B cell (primary cell): ENCODE data around the gene STAT1. TPM values are rescaled to one million over a fixed set of nuclear protein-coding genes. Genes with fewer than 3 reads are reported as not detected.

Source experiments
- ATAC-seq: fragments of 200-7000 bp; cut with Tn5 transposase; one replicate; pipeline ENCODE4 v1.10.0; 2021; ENCODE audit warnings: low read depth, mild to moderate bottlenecking, moderate number of reproducible peaks, moderate library complexity
- CTCF ChIA-PET: fragments of 350-600 bp; sonication (Branson Sonifier 250); formaldehyde crosslinking; loops from one replicate; lab custom pipeline; 2021; ENCODE audit warnings: antibody characterized with exemption, inconsistent platforms; lab: Charles Lee
- POLR2A ChIA-PET: fragments of 350-600 bp; sonication (Branson Sonifier 250); formaldehyde crosslinking; loops from one replicate; lab custom pipeline; 2021; ENCODE audit warnings: antibody characterized with exemption; lab: Charles Lee
- DNase-seq: peaks from one replicate; pipeline ENCODE4 v3.0.0; 2013
- H2AFZ ChIP-seq: 2 replicates; pipeline ENCODE4 v1.6.1; 2012; ENCODE audit warnings: mild to moderate bottlenecking, low read depth, low read length; ENCODE audit not compliant: insufficient read depth, poor library complexity, severe bottlenecking
- H3K27ac ChIP-seq, 2 donors: 1 replicate in 1 of 2; 2 replicates in 1 of 2; pipeline ENCODE4 v1.5.1; 2012 to 2013; ENCODE audit warnings: low read length in 2 of 2, mild to moderate bottlenecking in 2 of 2, moderate library complexity in 1 of 2
- H3K27me3 ChIP-seq, 4 experiments: fragments of 200-600 bp in 1 of 4; sonication (generic) in 1 of 4; replicated peaks in 1 of 4; 1 replicate in 2 of 4; 2 replicates in 2 of 4; pipeline versions ENCODE4 v1.6.1 to v1.7.0; 2013 to 2016; ENCODE audit warnings: low read length in 3 of 4, mild to moderate bottlenecking in 2 of 4, mixed read lengths in 1 of 4, moderate library complexity in 1 of 4; ENCODE audit not compliant: insufficient read depth in 4 of 4, control insufficient read depth in 3 of 4; ENCODE audit errors: control extremely low read depth in 1 of 4
- H3K36me3 ChIP-seq, 2 experiments: replicated peaks in 1 of 2; 1 replicate in 1 of 2; 2 replicates in 1 of 2; pipeline versions ENCODE4 v1.6.1 to v1.7.1; 2013; ENCODE audit warnings: low read length in 1 of 2; ENCODE audit not compliant: insufficient read depth in 2 of 2, control insufficient read depth in 1 of 2; ENCODE audit errors: control extremely low read depth in 1 of 2, extremely low read depth in 1 of 2
- H3K4me1 ChIP-seq, 2 donors: fragments of 200-600 bp in 1 of 2; sonication (generic) in 1 of 2; 1 replicate in 1 of 2; 2 replicates in 1 of 2; pipeline versions ENCODE4 v1.5.1 to v1.6.1; 2013 to 2017; ENCODE audit warnings: low read length in 2 of 2; ENCODE audit not compliant: control insufficient read depth in 2 of 2, insufficient read depth in 2 of 2
- H3K4me2 ChIP-seq: replicated peaks from 2 replicates; pipeline ENCODE3; 2012; ENCODE audit warnings: mild to moderate bottlenecking, low read depth, low read length; ENCODE audit not compliant: poor library complexity, severe bottlenecking
- H3K4me3 ChIP-seq, 5 experiments: fragments of 200-600 bp in 1 of 5; sonication (generic) in 1 of 5; 1 replicate in 3 of 5; 2 replicates in 2 of 5; pipeline versions ENCODE4 v1.5.1 to v1.7.0; 2011 to 2016; ENCODE audit warnings: low read length in 4 of 5, mild to moderate bottlenecking in 4 of 5, low read depth in 2 of 5, control low read depth in 1 of 5, moderate library complexity in 1 of 5; ENCODE audit not compliant: insufficient read depth in 1 of 5; ENCODE audit errors: control extremely low read depth in 1 of 5, extremely low read depth in 1 of 5
- H3K79me2 ChIP-seq: fragments of 200-600 bp; sonication (generic); one replicate; pipeline ENCODE4 v1.6.0; 2016; ENCODE audit warnings: low read length; ENCODE audit not compliant: control insufficient read depth, insufficient read depth
- H3K9ac ChIP-seq: fragments of 200-600 bp; sonication (generic); 2 replicates; pipeline ENCODE4 v1.6.1; 2017; ENCODE audit warnings: mild to moderate bottlenecking, low read length, moderate library complexity
- H3K9me3 ChIP-seq, 3 donors: one replicate each; pipeline versions ENCODE4 v1.6.1 to v1.7.1; 2013; ENCODE audit warnings: low read length in 2 of 3; ENCODE audit not compliant: control insufficient read depth in 2 of 3, insufficient read depth in 1 of 3; ENCODE audit errors: control extremely low read depth in 1 of 3
- H4K20me1 ChIP-seq: 2 replicates; pipeline ENCODE4 v1.6.0; 2012; ENCODE audit warnings: mild to moderate bottlenecking, low read length; ENCODE audit not compliant: insufficient read depth, control insufficient read depth, poor library complexity, severe bottlenecking
- H3K27ac Mint-ChIP-seq: one replicate; pipeline ENCODE4 v1.8.0; 2021; ENCODE audit warnings: mixed read lengths
- H3K27me3 Mint-ChIP-seq: one replicate; pipeline ENCODE4 v1.8.0; 2021; ENCODE audit warnings: mixed read lengths
- H3K4me1 Mint-ChIP-seq: one replicate; pipeline ENCODE4 v1.8.0; 2021; ENCODE audit warnings: mixed read lengths
- H3K4me3 Mint-ChIP-seq: one replicate; pipeline ENCODE4 v1.8.0; 2021; ENCODE audit warnings: mixed read lengths
- H3K9me3 Mint-ChIP-seq: one replicate; pipeline ENCODE4 v1.8.0; 2022; ENCODE audit warnings: mixed read lengths; ENCODE audit not compliant: insufficient read depth
- EZH2 ChIP-seq: IDR thresholded peaks from 2 replicates; pipeline ENCODE4 v1.6.1; 2012; ENCODE audit warnings: borderline replicate concordance, low read depth, mild to moderate bottlenecking, moderate library complexity, low read length; ENCODE audit not compliant: insufficient read depth, poor library complexity, severe bottlenecking
- WGBS: methylation state at CpG from one replicate; pipeline ENCODE4 v1.1.5; 2013; ENCODE audit warnings: missing lambda C conversion rate; ENCODE audit not compliant: insufficient coverage; 5-methylcytosine and 5-hydroxymethylcytosine counted together
- intact Hi-C: fragments of 100-400 bp; cut with micrococcal nuclease; formaldehyde crosslinking; loops from one replicate; pipeline ENCODE4 v1.10.0; 2022
- polyA plus RNA-seq: library from polyadenylated mRNA; depleted of rRNA; stranded (reverse); fragments of >200 nt; gene quantifications from 2 replicates; pipeline ENCODE4 v1.2.3, GENCODE V29; 2012
- total RNA-seq, 2 donors: library from RNA; stranded (reverse); fragments of 120-200 nt in 1 of 2; gene quantifications; 1 replicate in 1 of 2; 2 replicates in 1 of 2; pipeline versions ENCODE4 v1.2.3 to v1.2.4, GENCODE V29; 2013 to 2022
- TF ChIP-seq, protein P1 (sequence below): fragments of 200-600 bp; IDR thresholded peaks from one replicate; pipeline ENCODE4 v1.8.0; 2022; ENCODE audit warnings: antibody characterized with exemption, mild to moderate bottlenecking

Gene STAT1
- total and polyA plus RNA-seq, 2 donors (not counting 1 experiment from before 2014, with no cell fraction given), result 20.5 to 50.9 TPM

- Mint-ChIP-seq H3K4me1 (peaks cover 19% of the 10 kb centered on the region), H3K9me3 (no peaks in the 10 kb centered on the region), H3K27me3 (no peaks in the 10 kb centered on the region), H3K4me3 (no peak overlapping the region), H3K27ac (peak overlapping the region; percentile 43)
- peak overlapping the region in 1 of 2 donors; percentile 75 for H3K27ac ChIP-seq
- no peak overlapping the region for H3K9ac ChIP-seq
- no peak overlapping the region for H2AFZ ChIP-seq
- no peaks in the 10 kb centered on the region for H3K27me3 ChIP-seq
- CTCF ChIA-PET, result interaction anchor here (1.4 kb wide), 1 partner anchor 174 kb away, joined by 3 read pairs; no protein-coding TSS in a partner anchor
- H3K4me1 ChIP-seq, result peaks cover 12 to 14% of the 10 kb centered on the region in 2 donors
- DNase-seq (no peak), ATAC-seq (no peak)
- H4K20me1 ChIP-seq, result no peaks in the 10 kb centered on the region
- POLR2A ChIA-PET, result no interaction called here
- no peak overlapping the region for H3K4me2 ChIP-seq
- H3K9me3 ChIP-seq, result peaks cover 0 to 4% (median 0%) of the 10 kb centered on the region in 3 donors
- H3K79me2 ChIP-seq, result no peaks in the 10 kb centered on the region
- H3K36me3 ChIP-seq, result peaks cover 22 to 99% of the 10 kb centered on the region in 2 experiments
- intact Hi-C loops, result no loop called here
- H3K4me3 ChIP-seq, result no peak overlapping the region
- 88% methylated on average over 5 of the region's 8 CpGs for WGBS
- TF ChIP-seq, protein P1, sequence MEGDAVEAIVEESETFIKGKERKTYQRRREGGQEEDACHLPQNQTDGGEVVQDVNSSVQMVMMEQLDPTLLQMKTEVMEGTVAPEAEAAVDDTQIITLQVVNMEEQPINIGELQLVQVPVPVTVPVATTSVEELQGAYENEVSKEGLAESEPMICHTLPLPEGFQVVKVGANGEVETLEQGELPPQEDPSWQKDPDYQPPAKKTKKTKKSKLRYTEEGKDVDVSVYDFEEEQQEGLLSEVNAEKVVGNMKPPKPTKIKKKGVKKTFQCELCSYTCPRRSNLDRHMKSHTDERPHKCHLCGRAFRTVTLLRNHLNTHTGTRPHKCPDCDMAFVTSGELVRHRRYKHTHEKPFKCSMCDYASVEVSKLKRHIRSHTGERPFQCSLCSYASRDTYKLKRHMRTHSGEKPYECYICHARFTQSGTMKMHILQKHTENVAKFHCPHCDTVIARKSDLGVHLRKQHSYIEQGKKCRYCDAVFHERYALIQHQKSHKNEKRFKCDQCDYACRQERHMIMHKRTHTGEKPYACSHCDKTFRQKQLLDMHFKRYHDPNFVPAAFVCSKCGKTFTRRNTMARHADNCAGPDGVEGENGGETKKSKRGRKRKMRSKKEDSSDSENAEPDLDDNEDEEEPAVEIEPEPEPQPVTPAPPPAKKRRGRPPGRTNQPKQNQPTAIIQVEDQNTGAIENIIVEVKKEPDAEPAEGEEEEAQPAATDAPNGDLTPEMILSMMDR, result no peak
- TF ChIP-seq EZH2, result no peak
These were observed 31.5 kb downstream of the STAT1 start for GRCh38 chr2:190982262-190983034.

- Histone ChIP-seq H3K27ac (peak overlapping the region in 1 of 2 donors; percentile 75), H3K36me3 (peaks cover 24 to 99% of the 10 kb centered on the region in 2 experiments), H3K9ac (no peak overlapping the region), H3K27me3 (no peaks in the 10 kb centered on the region), H3K79me2 (no peaks in the 10 kb centered on the region), H3K4me2 (no peak overlapping the region), H3K4me3 (no peak overlapping the region), H4K20me1 (no peaks in the 10 kb centered on the region), H2AFZ (no peak overlapping the region), H3K9me3 (peaks cover 0 to 4% (median 0%) of the 10 kb centered on the region in 3 donors), H3K4me1 (peaks cover 12 to 14% of the 10 kb centered on the region in 2 donors)
- Mint-ChIP-seq H3K4me3 (no peak overlapping the region), H3K27ac (peak overlapping the region; percentile 66), H3K9me3 (no peaks in the 10 kb centered on the region), H3K4me1 (peaks cover 19% of the 10 kb centered on the region), H3K27me3 (no peaks in the 10 kb centered on the region)
- TF ChIP-seq, protein P1, result no peak
- no peak for TF ChIP-seq EZH2
- DNase-seq (no peak), ATAC-seq (no peak)
- intact Hi-C loops, result no loop called here
- CTCF ChIA-PET, result interaction anchor here (0.9 to 1.4 kb wide), 2 partner anchors 131 to 174 kb away, joined by 3 read pairs; no protein-coding TSS in a partner anchor
- WGBS, result no CpG with 5 or more reads among the region's 1 CpG
- POLR2A ChIA-PET, result no interaction called here
These were observed 32.2 kb downstream of the STAT1 start for GRCh38 chr2:190981733-190982132.
